ENCODE measurements around the gene PARVB. TPM values are rescaled to one million over a fixed set of nuclear protein-coding genes. Genes with fewer than 3 reads are reported as not detected.

The PARVB gene
- total and polyA plus RNA-seq, 10 of the 15 experiments (the other 5 are each of a cell fraction or from before 2014, with no cell fraction given), result 5.2 to 264 (median 76.0) TPM

GRCh38 chr22:44211946-44212930, 188.1 kb downstream of the PARVB start:
- Histone ChIP-seq H3K9ac (ENCODE audit: control insufficient read depth, insufficient read depth, low read length) (no peak overlapping the region), H3K4me3 (no peak overlapping the region), H3K9me3 (replicated peaks; ENCODE audit: control insufficient read depth, insufficient read depth, low read length) (no peaks in the 10 kb centered on the region; the same call in 2 of the 3 replicates), H3K36me3 (ENCODE audit: control insufficient read depth in 2 of 2, insufficient read depth in 2 of 2, low read length in 1 of 2) (no peaks in the 10 kb centered on the region), H3K4me1 (ENCODE audit: control insufficient read depth, insufficient read depth, low read length) (0 out of 2 replicates have a peak, but pooled peaks cover 3% of the 10 kb centered on the region), H4K20me1 (ENCODE audit: control insufficient read depth, insufficient read depth) (no peaks in the 10 kb centered on the region), H3K79me2 (ENCODE audit: control insufficient read depth, insufficient read depth, low read length) (no peaks in the 10 kb centered on the region), H3K4me2 (ENCODE audit: control insufficient read depth, insufficient read depth) (no peak overlapping the region), H3K27ac (ENCODE audit: control insufficient read depth, insufficient read depth) (no peak overlapping the region), H3K27me3 (replicated peaks in 1 of 2; ENCODE audit: control insufficient read depth in 2 of 2, insufficient read depth in 2 of 2, low read length in 1 of 2) (no peaks in the 10 kb centered on the region; a peak in 1 of 4 replicates), H2AFZ (ENCODE audit: control insufficient read depth, low read depth, low read length) (no peak overlapping the region)
- TF ChIP-seq WRNIP1 (IDR thresholded peaks at IDR 0.05; ENCODE audit: borderline replicate concordance, low read depth, low read length) (no peak), POU2F2 (IDR thresholded peaks at IDR 0.05; ENCODE audit: borderline replicate concordance, low read depth, low read length) (no peak), SUZ12 (IDR thresholded peaks at IDR 0.05; ENCODE audit: unreplicated experiment) (no peak), MEF2B (IDR thresholded peaks at IDR 0.05; ENCODE audit: partially characterized antibody, poor library complexity, severe bottlenecking) (no peak)
- BruUV-seq (replicated peaks), result no TSS peak
- intact Hi-C loops (cut with micrococcal nuclease; ENCODE audit: unreplicated experiment), result no loop called here
- POLR2A ChIA-PET, result no interaction called here
- CTCF ChIA-PET, result no interaction called here
- DNase-seq (ENCODE audit: low read depth, low spot score) (no peak), FAIRE-seq (no peak), ATAC-seq (no peak)
- in situ Hi-C loops (cut with MboI), result no loop called here
- SMC1A ChIA-PET (ENCODE audit: uncharacterized antibody, unreplicated experiment), result interaction anchor here (1.2 kb wide), 1 partner anchor 219 kb away, joined by 4 read pairs; no protein-coding TSS in a partner anchor
- RAD21 ChIA-PET (ENCODE audit: unreplicated experiment), result no interaction called here
- WGBS (ENCODE audit: insufficient coverage, insufficient replicate concordance, low lambda C conversion rate, missing lambda C conversion rate), result 19% methylated on average over 12 of the region's 12 CpGs

GRCh38 chr22:44212936-44213335, 188.8 kb downstream of the PARVB start:
- no peak for FAIRE-seq
- TF ChIP-seq BRCA1 (IDR thresholded peaks at IDR 0.05; ENCODE audit: low read depth, low read length), result no peak
- no peak for TF ChIP-seq CEBPZ (IDR thresholded peaks at IDR 0.05; ENCODE audit: low read depth, low read length)
- no peak for TF ChIP-seq CEBPB (IDR thresholded peaks at IDR 0.05; ENCODE audit: borderline replicate concordance in 1 of 2, low read depth in 2 of 2, low read length in 2 of 2)
- TF ChIP-seq EZH2 (IDR thresholded peaks at IDR 0.05; ENCODE audit: borderline replicate concordance, control insufficient read depth, low read depth, low read length), result no peak
- TF ChIP-seq CHD1 (IDR thresholded peaks at IDR 0.05; ENCODE audit: low read depth, low read length), result no peak
- no peak for TF ChIP-seq SREBF2 (IDR thresholded peaks at IDR 0.05; ENCODE audit: low read length)
- no peak for TF ChIP-seq USF1 (IDR thresholded peaks at IDR 0.05; ENCODE audit: borderline replicate concordance, extremely low read length, insufficient read depth, low read depth, low read length)

More at GRCh38 chr22:44212936-44213335, 188.8 kb downstream of the PARVB start:
- ChIA-PET SMC1A (ENCODE audit: uncharacterized antibody, unreplicated experiment) (interaction anchor here (1.2 kb wide), 1 partner anchor 220 kb away, joined by 4 read pairs; no protein-coding TSS in a partner anchor), RAD21 (ENCODE audit: unreplicated experiment) (no interaction called here), CTCF (no interaction called here), POLR2A (no interaction called here)
- no peaks in the 10 kb centered on the region for H4K20me1 ChIP-seq (ENCODE audit: control insufficient read depth, insufficient read depth)
- no peak overlapping the region for H3K4me3 ChIP-seq
- DNase-seq (ENCODE audit: low read depth, low spot score) (no peak), ATAC-seq (no peak)
- in situ Hi-C loops (cut with MboI) (no loop called here), intact Hi-C loops (cut with micrococcal nuclease; ENCODE audit: unreplicated experiment) (no loop called here)
- no peaks in the 10 kb centered on the region; the same call in 2 of the 3 replicates for H3K9me3 ChIP-seq (replicated peaks; ENCODE audit: control insufficient read depth, insufficient read depth, low read length)
- no peaks in the 10 kb centered on the region for H3K36me3 ChIP-seq (ENCODE audit: control insufficient read depth in 2 of 2, insufficient read depth in 2 of 2, low read length in 1 of 2)
- BruUV-seq (replicated peaks), result no TSS peak
- H3K27me3 ChIP-seq (replicated peaks in 1 of 2; ENCODE audit: control insufficient read depth in 2 of 2, insufficient read depth in 2 of 2, low read length in 1 of 2), result no peaks in the 10 kb centered on the region; a peak in 1 of 4 replicates
- H2AFZ ChIP-seq (ENCODE audit: control insufficient read depth, low read depth, low read length), result no peak overlapping the region
- H3K79me2 ChIP-seq (ENCODE audit: control insufficient read depth, insufficient read depth, low read length), result no peaks in the 10 kb centered on the region
- 6% methylated on average over 1 of the region's 1 CpG for WGBS (ENCODE audit: insufficient coverage, insufficient replicate concordance, low lambda C conversion rate, missing lambda C conversion rate)
- no peak overlapping the region for H3K4me2 ChIP-seq (ENCODE audit: control insufficient read depth, insufficient read depth)
- no peak overlapping the region for H3K9ac ChIP-seq (ENCODE audit: control insufficient read depth, insufficient read depth, low read length)
- H3K4me1 ChIP-seq (ENCODE audit: control insufficient read depth, insufficient read depth, low read length), result 0 out of 2 replicates have a peak, but pooled peaks cover 3% of the 10 kb centered on the region
- H3K27ac ChIP-seq (ENCODE audit: control insufficient read depth, insufficient read depth), result no peak overlapping the region

Measured in GM12878 (cell line).